T-cell (primary cell): ENCODE data around the gene FOXE1. TPM values are rescaled to one million over a fixed set of nuclear protein-coding genes. Genes with fewer than 3 reads are reported as not detected.
A peak's percentile ranks its signal among the peaks of the same experiment; 100 is the strongest.

ENCODE experiments used
- ATAC-seq, 4 experiments: fragments of 200-7000 bp in 3 of 4; fragments of 150-1000 bp in 1 of 4; cut with Tn5 transposase; replicated peaks in 1 of 4; 1 replicate in 3 of 4; 2 replicates in 1 of 4; pipeline ENCODE4 v1.10.0; 2021; ENCODE audit warnings: moderate library complexity in 3 of 4, mild to moderate bottlenecking in 2 of 4, moderate number of reproducible peaks in 1 of 4
- CTCF ChIA-PET, 2 donors: fragments of 300-600 bp; sonication (Branson Sonifier 250); formaldehyde crosslinking; loops; one replicate each; lab custom pipeline; 2022; ENCODE audit warnings: antibody characterized with exemption in 2 of 2; lab: Charles Lee
- POLR2A ChIA-PET, 2 donors: fragments of 300-600 bp; sonication (Branson Sonifier 250); formaldehyde crosslinking; loops; one replicate each; lab custom pipeline; 2022; ENCODE audit warnings: antibody characterized with exemption in 2 of 2; lab: Charles Lee
- DNase-seq, 35 experiments: peaks; one replicate each; pipeline versions ENCODE4 v3.0.0 to v3.0.0-alpha.2; 2013 to 2023
- H3K27ac ChIP-seq: one replicate; pipeline ENCODE4 v1.5.1; 2013; ENCODE audit warnings: low read length
- H3K27me3 ChIP-seq, 2 experiments: replicated peaks in 1 of 2; 1 replicate in 1 of 2; 2 replicates in 1 of 2; pipeline versions ENCODE4 v1.6.1 to v1.7.0; 2013; ENCODE audit warnings: low read length in 1 of 2, mixed read lengths in 1 of 2; ENCODE audit not compliant: control insufficient read depth in 2 of 2, insufficient read depth in 2 of 2; ENCODE audit errors: extremely low read depth in 1 of 2
- H3K36me3 ChIP-seq, 2 donors: 1 replicate in 1 of 2; 2 replicates in 1 of 2; pipeline versions ENCODE4 v1.6.1 to v1.7.0; 2013; ENCODE audit warnings: low read length in 1 of 2; ENCODE audit not compliant: control insufficient read depth in 2 of 2, insufficient read depth in 1 of 2; ENCODE audit errors: extremely low read depth in 1 of 2
- H3K4me1 ChIP-seq, 2 experiments: 1 replicate in 1 of 2; 2 replicates in 1 of 2; pipeline versions ENCODE4 v1.6.1 to v1.7.0; 2013; ENCODE audit warnings: low read length in 2 of 2, mixed read lengths in 1 of 2; ENCODE audit not compliant: insufficient read depth in 2 of 2, control insufficient read depth in 1 of 2; ENCODE audit errors: extremely low read depth in 1 of 2
- H3K4me3 ChIP-seq, 2 donors: 1 replicate in 1 of 2; 2 replicates in 1 of 2; pipeline versions ENCODE4 v1.5.1 to v1.7.0; 2013; ENCODE audit warnings: mild to moderate bottlenecking in 2 of 2, low read length in 1 of 2, moderate library complexity in 1 of 2; ENCODE audit not compliant: control insufficient read depth in 1 of 2; ENCODE audit errors: extremely low read depth in 1 of 2
- H3K9me3 ChIP-seq: 2 replicates; pipeline ENCODE4 v1.7.0; 2013
- H3K27ac Mint-ChIP-seq, 2 donors: one replicate each; pipeline ENCODE4 v1.8.0; 2020 to 2021; ENCODE audit warnings: mild to moderate bottlenecking in 2 of 2, mixed read lengths in 2 of 2
- H3K27me3 Mint-ChIP-seq, 2 donors: one replicate each; pipeline ENCODE4 v1.8.0; 2021 to 2022; ENCODE audit warnings: mixed read lengths in 2 of 2
- H3K36me3 Mint-ChIP-seq: one replicate; pipeline ENCODE4 v1.8.0; 2021; ENCODE audit warnings: mixed read lengths
- H3K4me1 Mint-ChIP-seq, 3 donors: one replicate each; pipeline ENCODE4 v1.8.0; 2020 to 2022; ENCODE audit warnings: mixed read lengths in 3 of 3, mild to moderate bottlenecking in 1 of 3
- H3K4me3 Mint-ChIP-seq, 3 donors: one replicate each; pipeline ENCODE4 v1.8.0; 2020 to 2022; ENCODE audit warnings: mild to moderate bottlenecking in 3 of 3, mixed read lengths in 3 of 3, moderate library complexity in 3 of 3
- H3K9me3 Mint-ChIP-seq, 3 donors: one replicate each; pipeline ENCODE4 v1.8.0; 2020 to 2022; ENCODE audit warnings: mixed read lengths in 3 of 3
- WGBS: methylation state at CpG from one replicate; pipeline ENCODE4 v1.1.5; 2013; ENCODE audit warnings: missing lambda C conversion rate; ENCODE audit not compliant: insufficient coverage; 5-methylcytosine and 5-hydroxymethylcytosine counted together
- total RNA-seq, 35 experiments: library from RNA in 6 of 35; stranded (reverse) in 6 of 35; fragments of 120-200 nt in 1 of 35; gene quantifications; one replicate each; pipeline versions ENCODE4 v1.2.1 to v1.2.4 and lab custom pipeline; 2013 to 2026

FOXE1 gene
- total RNA-seq, 5 donors from 2014 or later (not counting 1 experiment from before 2014, with no cell fraction given), result 0.06 to 0.14 (median 0.11) TPM; not detected in 1

DNA sequence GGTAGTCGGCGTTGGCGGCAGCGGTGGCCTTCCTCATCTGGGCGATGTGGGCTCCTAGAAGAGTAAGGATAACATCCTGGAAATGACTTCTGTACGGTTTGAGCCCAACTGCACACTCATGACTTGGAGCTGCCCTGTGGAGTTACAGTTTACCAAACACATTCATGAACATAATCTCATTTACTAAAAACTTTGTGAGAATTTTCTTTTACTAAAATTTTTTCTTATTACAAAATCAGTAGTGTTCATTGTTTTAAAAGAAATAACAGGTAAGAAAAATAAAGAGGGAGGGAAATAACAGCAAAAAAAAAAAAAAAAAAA is 5.3 kb downstream of the FOXE1 start:
- CTCF ChIA-PET, result interaction anchor here in 1 of 2 donors (0.5 kb wide), 1 partner anchor 63 kb away, joined by 4 read pairs; no protein-coding TSS in a partner anchor
- POLR2A ChIA-PET, result interaction anchor here in 1 of 2 donors (0.7 kb wide), 1 partner anchor 12 kb away, joined by 3 read pairs; no protein-coding TSS in a partner anchor
- H3K27ac ChIP-seq, result no peak overlapping the region
- H3K4me3 ChIP-seq, result peak overlapping the region in 1 of 2 donors; percentile 55
- Mint-ChIP-seq H3K4me1 (peaks cover 15 to 22% (median 18%) of the 10 kb centered on the region in 3 donors), H3K27me3 (peaks cover 67 to 80% of the 10 kb centered on the region in 2 donors), H3K27ac (no peak overlapping the region), H3K4me3 (peak overlapping the region in 1 of 3 donors; percentile 50), H3K9me3 (no peaks in the 10 kb centered on the region), H3K36me3 (no peaks in the 10 kb centered on the region)
- peaks cover 0 to 23% of the 10 kb centered on the region in 2 experiments for H3K4me1 ChIP-seq
- H3K36me3 ChIP-seq, result no peaks in the 10 kb centered on the region
- WGBS, result 6% methylated on average over 5 of the region's 6 CpGs
- H3K9me3 ChIP-seq, result no peaks in the 10 kb centered on the region
- ATAC-seq, result no peak
- DNase-seq, result no peak
- H3K27me3 ChIP-seq, result peaks cover 36 to 72% of the 10 kb centered on the region in 2 experiments

DNA sequence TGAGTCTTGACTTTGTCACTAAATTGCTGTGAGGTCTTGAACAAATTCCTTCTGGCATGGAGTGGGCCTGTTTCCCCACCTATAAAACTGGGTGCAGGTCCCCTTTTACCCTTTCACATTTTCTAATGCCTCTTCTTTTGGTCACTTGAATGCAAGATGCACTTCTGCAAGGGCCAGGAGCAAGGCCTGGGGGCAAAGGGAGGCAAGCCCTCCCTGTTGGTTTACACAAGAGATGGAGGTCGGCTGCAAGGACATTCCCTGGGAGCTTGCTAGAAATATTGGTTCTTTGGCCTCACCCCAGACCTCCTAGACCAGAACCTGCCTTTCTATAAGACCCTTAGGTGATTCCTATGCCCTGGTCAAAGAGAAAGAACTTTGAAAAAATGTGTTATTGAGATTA is 5.8 kb downstream of the FOXE1 start:
- ATAC-seq, result no peak
- Histone ChIP-seq H3K27ac (no peak overlapping the region), H3K4me1 (peaks cover 0 to 21% of the 10 kb centered on the region in 2 experiments), H3K27me3 (peaks cover 36 to 75% of the 10 kb centered on the region in 2 experiments), H3K9me3 (no peaks in the 10 kb centered on the region), H3K36me3 (no peaks in the 10 kb centered on the region), H3K4me3 (no peak overlapping the region)
- Mint-ChIP-seq H3K27ac (no peak overlapping the region), H3K27me3 (peaks cover 67 to 82% of the 10 kb centered on the region in 2 donors), H3K4me3 (no peak overlapping the region), H3K9me3 (no peaks in the 10 kb centered on the region), H3K4me1 (peaks cover 15 to 21% (median 18%) of the 10 kb centered on the region in 3 donors), H3K36me3 (no peaks in the 10 kb centered on the region)
- WGBS, result 100% methylated on average over 1 of the region's 1 CpG
- ChIA-PET POLR2A (interaction anchor here in 1 of 2 donors (0.7 kb wide), 1 partner anchor 12 kb away, joined by 3 read pairs; no protein-coding TSS in a partner anchor), CTCF (no interaction called here)
- DNase-seq, result no peak

DNA sequence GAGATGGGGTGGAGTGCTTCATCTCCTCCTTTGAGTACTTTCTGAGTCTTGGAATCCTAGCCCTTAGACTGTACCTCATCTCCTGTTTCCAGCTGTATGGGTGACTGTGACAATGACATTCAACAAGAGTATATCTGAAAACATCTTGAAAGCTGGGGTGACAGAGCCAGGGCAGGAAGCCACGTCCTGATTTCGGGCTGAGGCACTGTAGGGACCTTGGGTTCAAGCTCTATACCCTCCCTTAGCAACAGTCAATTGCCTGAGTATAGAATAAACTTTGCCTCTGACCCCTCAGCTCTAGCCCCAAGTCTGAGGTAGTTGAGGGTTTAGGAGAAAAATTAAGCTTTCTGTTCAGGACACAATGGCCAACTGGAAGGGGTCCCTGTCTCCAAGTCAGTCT is 6.3 kb downstream of the FOXE1 start:
- no peaks in the 10 kb centered on the region for H3K36me3 Mint-ChIP-seq
- Histone ChIP-seq H3K36me3 (no peaks in the 10 kb centered on the region), H3K4me1 (peaks cover 0 to 18% of the 10 kb centered on the region in 2 experiments), H3K27me3 (peaks cover 36 to 73% of the 10 kb centered on the region in 2 experiments), H3K4me3 (no peak overlapping the region), H3K27ac (no peak overlapping the region), H3K9me3 (no peaks in the 10 kb centered on the region)
- peaks cover 15 to 18% (median 17%) of the 10 kb centered on the region in 3 donors for H3K4me1 Mint-ChIP-seq
- H3K27me3 Mint-ChIP-seq, result peaks cover 67 to 83% of the 10 kb centered on the region in 2 donors
- no CpG with 5 or more reads among the region's 2 CpGs for WGBS
- CTCF ChIA-PET, result interaction anchor here in 1 of 2 donors (0.5 kb wide), 1 partner anchor 165 kb away, joined by 3 read pairs; no protein-coding TSS in a partner anchor
- H3K27ac Mint-ChIP-seq, result no peak overlapping the region
- H3K4me3 Mint-ChIP-seq, result no peak overlapping the region
- H3K9me3 Mint-ChIP-seq, result no peaks in the 10 kb centered on the region
- POLR2A ChIA-PET, result no interaction called here
- ATAC-seq, result no peak
- DNase-seq, result no peak

DNA sequence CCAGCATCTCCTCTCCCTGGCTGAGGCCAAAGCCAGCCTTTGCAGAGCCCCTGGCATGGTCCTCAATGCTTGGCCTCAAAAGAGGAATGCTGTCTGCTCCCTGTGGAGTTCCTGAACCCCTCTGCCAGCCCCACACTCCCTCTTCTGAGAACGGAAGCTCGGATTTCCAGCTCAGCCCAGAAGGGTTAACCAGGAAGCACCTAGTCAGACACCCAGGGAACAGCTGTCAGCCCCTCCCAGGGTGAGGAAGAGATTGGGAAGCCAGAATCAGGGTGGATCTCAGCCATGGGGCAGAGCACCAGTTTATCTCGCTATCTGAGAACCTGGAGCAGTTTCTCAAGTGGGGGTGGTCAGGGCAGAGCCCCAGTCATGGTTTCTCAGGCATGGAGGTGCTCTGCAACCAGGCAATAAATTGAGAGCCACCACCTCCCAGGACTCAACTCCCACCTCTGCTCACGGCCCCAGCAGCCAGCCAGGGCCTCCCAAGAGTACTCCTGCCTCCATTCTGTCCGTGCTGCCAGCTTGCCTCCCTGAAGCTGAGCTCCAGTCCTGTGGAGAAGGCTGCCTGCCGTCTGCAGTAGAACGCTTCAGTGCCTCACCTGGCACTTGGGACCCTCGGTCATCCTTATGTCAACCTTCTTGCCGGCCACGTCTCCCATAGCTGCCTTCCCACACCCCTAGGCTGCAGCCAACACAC is 7.6 kb downstream of the FOXE1 start:
- H3K27ac ChIP-seq, result no peak overlapping the region
- H3K4me1 Mint-ChIP-seq, result peaks cover 13 to 15% (median 13%) of the 10 kb centered on the region in 3 donors
- no peak for ATAC-seq
- peaks cover 6 to 12% (median 9%) of the 10 kb centered on the region in 3 donors for H3K9me3 Mint-ChIP-seq
- POLR2A ChIA-PET, result no interaction called here
- H3K4me1 ChIP-seq, result peaks cover 0 to 10% of the 10 kb centered on the region in 2 experiments
- H3K27me3 Mint-ChIP-seq, result peaks cover 74 to 81% of the 10 kb centered on the region in 2 donors
- WGBS, result 38% methylated on average over 7 of the region's 10 CpGs
- peaks cover 2% of the 10 kb centered on the region for H3K9me3 ChIP-seq
- no peaks in the 10 kb centered on the region for H3K36me3 ChIP-seq
- CTCF ChIA-PET, result no interaction called here
- H3K27me3 ChIP-seq, result peaks cover 30 to 63% of the 10 kb centered on the region in 2 experiments
- H3K36me3 Mint-ChIP-seq, result peaks cover 8% of the 10 kb centered on the region
- H3K4me3 ChIP-seq, result no peak overlapping the region
- no peak overlapping the region for H3K4me3 Mint-ChIP-seq
- DNase-seq, result no peak
- no peak overlapping the region for H3K27ac Mint-ChIP-seq

DNA sequence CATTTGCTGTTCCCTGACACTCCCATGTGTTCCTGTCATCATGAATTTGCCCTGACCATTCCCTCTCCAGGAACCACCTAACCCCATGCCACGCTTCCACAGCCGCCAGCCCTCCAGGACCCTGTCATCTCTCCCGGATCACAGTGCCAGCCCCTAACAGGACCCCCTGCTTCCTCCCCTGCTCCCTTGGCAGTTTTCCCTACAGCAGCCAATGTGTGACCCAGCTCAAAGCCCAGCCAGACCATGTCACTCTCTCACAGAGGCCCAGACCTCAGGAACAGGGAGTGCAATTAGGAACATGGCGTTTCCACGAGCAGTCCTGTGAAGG is 8.1 kb downstream of the FOXE1 start:
- Mint-ChIP-seq H3K36me3 (peaks cover 13% of the 10 kb centered on the region), H3K27ac (no peak overlapping the region), H3K27me3 (peaks cover 69 to 78% of the 10 kb centered on the region in 2 donors), H3K9me3 (peaks cover 10 to 17% (median 11%) of the 10 kb centered on the region in 3 donors), H3K4me3 (no peak overlapping the region), H3K4me1 (peaks cover 12 to 15% (median 13%) of the 10 kb centered on the region in 3 donors)
- Histone ChIP-seq H3K27me3 (peaks cover 26 to 58% of the 10 kb centered on the region in 2 experiments), H3K36me3 (no peaks in the 10 kb centered on the region), H3K9me3 (peaks cover 5% of the 10 kb centered on the region), H3K4me3 (no peak overlapping the region), H3K4me1 (peaks cover 0 to 10% of the 10 kb centered on the region in 2 experiments), H3K27ac (no peak overlapping the region)
- ChIA-PET CTCF (no interaction called here), POLR2A (no interaction called here)
- 83% methylated on average over 3 of the region's 5 CpGs for WGBS
- DNase-seq (no peak), ATAC-seq (no peak)

DNA sequence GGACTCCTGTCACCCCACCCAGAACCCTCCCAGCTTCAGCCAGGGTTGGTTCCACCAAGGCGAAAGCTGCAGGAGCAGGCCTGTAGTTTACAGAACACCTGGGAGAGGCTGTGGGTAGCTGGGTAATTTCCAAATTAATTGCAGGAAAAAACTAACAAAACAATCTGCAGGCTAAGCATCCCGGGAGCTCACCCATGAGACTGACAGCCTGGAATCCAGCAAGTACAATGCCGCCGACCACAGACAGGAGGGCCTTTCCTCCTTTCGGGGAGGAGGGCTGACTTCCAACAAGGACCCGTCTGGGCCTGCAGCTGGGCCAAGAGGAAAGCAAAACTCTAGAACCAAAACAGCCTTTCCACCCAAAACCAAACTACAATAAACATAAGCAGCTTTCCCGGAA is 10.3 kb downstream of the FOXE1 start:
- CTCF ChIA-PET, result no interaction called here
- WGBS, result no CpG with 5 or more reads among the region's 7 CpGs

More for the DNA sequence above, 10.3 kb downstream of the FOXE1 start:
- H3K27ac Mint-ChIP-seq, result no peak overlapping the region
- H3K27me3 Mint-ChIP-seq, result peaks cover 51 to 67% of the 10 kb centered on the region in 2 donors
- H3K27ac ChIP-seq, result no peak overlapping the region
- H3K4me1 Mint-ChIP-seq, result peaks cover under 1 to 3% (median 1%) of the 10 kb centered on the region in 3 donors
- H3K4me1 ChIP-seq, result peaks cover 0 to under 1% of the 10 kb centered on the region in 2 experiments
- no peaks in the 10 kb centered on the region for H3K36me3 ChIP-seq
- DNase-seq (no peak), ATAC-seq (no peak)
- peaks cover 20% of the 10 kb centered on the region for H3K36me3 Mint-ChIP-seq
- peaks cover 15 to 47% of the 10 kb centered on the region in 2 experiments for H3K27me3 ChIP-seq
- POLR2A ChIA-PET, result no interaction called here
- peaks cover 10% of the 10 kb centered on the region for H3K9me3 ChIP-seq
- no peak overlapping the region for H3K4me3 ChIP-seq
- H3K9me3 Mint-ChIP-seq, result peaks cover 11 to 28% (median 15%) of the 10 kb centered on the region in 3 donors
- no peak overlapping the region for H3K4me3 Mint-ChIP-seq
